Activated CD8-positive, alpha-beta memory T cell treated with anti-CD3 and anti-CD28 coated beads for 1 hour (primary cell): ENCODE results near the gene WBP1L.
"Not testable (repeated sequence)": the region's sequence is repeated elsewhere in the genome, so short reads cannot be mapped to it uniquely, and the experiment has no call there.

Experiments used
- DNase-seq, 2 donors: peaks; one replicate each; pipeline ENCODE4 v3.0.0-alpha.2; 2020; ENCODE audit warnings: low read depth in 1 of 2; ENCODE audit errors: extremely low read depth in 1 of 2

WBP1L gene

GRCh38 chr10:102802920-102803534 is 59.3 kb downstream of the WBP1L start:
- DNase-seq, result no peak

DNA sequence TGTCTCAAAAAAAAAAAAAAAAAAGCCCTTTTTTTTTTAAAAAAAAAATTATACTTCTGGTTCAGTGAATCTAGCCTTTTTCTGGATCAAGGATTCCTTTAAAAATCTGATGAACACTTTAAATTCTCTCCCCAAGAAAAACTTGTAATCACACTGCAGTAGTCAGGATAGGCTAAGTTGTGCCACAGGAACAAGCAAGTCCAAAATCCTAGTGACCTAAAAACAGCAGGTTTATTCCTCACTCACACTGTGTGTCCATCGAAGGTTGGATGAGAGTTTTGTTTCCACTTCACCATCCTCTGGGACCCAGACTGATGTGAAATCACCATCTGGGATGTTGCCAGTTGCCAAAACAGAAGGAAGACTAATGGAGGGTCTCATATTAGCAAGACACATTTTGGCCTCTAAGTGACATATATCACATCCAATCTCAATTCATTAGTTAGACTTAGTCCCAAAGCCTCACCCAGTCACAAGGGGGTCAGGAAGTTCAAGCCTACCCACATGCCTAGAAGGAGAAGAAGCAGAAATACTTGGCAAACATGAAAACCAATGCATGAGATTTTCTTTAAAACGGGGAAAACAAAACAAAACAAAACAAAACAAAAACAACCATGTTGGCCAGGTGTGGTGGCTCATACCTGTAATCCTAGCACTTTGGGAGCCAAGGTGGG is 60.8 kb downstream of the WBP1L start:
- DNase-seq, result no peak

DNA sequence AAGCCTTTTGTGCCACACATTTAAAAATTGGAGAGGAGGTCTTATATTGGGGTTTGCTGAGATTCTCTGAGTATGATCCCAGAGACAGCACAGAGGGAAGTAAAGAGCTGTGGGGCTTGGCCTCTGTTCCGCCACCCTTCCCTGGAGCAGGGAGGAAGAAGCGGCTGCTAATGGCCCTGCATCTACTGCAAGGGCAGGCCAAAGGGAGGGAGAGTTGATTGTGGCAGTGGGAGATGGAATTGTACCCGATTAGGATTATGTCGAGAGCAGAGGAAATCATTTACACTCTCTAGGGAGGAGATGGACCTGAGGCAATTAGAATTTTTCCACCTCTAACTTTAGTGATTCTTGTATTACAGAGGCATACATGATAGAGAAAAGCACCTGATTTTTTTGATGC is 64.6 kb downstream of the WBP1L start:
- DNase-seq, result no peak

DNA sequence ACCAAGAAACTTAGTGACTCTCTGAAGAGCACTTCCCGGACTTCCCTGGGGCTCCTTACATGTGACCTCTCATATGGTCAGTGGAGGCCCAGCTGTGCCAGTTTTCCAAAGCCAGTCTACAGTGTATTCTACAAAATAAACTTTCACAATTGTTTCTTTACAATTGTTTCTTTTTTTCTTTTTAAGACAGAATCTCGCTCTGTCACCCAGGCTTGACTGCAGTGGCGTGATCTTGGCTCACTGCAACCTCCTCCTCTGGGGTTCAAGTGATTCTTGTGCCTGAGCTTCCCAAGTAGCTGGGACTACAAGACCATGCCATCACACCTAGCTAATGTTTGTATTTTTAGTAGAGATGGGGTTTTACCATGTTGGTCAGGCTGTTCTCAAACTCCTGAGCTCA is 67.6 kb downstream of the WBP1L start:
- no peak for DNase-seq

DNA sequence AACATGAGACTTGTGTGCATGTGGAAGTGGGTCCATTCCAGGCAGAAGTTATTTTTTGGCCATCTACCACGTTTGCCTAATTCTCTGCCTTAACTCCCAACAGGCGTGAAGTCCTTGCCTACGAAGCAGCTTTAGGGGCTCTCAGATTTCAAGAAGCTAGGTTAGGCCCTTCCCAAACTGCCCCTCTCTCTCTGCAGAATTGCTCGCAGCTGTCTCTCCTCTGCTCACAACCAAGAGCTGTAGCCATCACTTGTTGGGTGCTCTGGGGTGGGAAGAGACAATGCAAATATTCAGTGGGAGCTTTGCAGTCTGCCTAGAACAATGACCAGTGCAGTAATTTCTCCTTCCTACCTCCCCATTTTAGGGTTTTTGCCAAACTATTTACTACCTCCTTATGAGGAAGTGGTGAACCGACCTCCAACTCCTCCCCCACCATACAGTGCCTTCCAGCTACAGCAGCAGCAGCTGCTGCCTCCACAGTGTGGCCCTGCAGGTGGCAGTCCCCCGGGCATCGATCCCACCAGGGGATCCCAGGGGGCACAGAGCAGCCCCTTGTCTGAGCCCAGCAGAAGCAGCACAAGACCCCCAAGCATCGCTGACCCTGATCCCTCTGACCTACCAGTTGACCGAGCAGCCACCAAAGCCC is 68.6 kb downstream of the WBP1L start:
- DNase-seq, result no peak

GRCh38 chr10:102813017-102813541 is 69.3 kb downstream of the WBP1L start:
- DNase-seq, result no peak

GRCh38 chr10:102813734-102814452 is 70.1 kb downstream of the WBP1L start:
- no peak for DNase-seq

DNA sequence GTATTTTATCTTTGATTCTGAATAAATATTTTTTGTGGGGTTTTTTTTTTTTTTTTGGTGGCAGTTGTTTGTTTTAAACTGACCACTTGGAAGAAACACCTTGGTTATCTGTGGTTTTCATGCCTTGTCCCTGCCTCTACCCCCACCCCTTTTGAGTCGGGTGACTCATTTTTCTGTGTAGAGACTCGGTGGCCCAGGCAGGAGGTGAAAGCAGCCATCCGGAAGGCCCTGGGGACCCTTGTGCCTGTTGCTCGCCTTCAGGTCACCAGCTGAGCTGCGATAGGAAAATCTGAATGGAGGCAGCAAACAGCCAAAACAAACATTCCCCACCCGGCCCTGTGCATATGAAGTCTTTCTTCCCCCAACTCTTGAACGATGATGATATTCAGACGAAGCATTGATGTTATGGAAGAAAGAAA is 70.7 kb downstream of the WBP1L start:
- DNase-seq, result no peak

DNA sequence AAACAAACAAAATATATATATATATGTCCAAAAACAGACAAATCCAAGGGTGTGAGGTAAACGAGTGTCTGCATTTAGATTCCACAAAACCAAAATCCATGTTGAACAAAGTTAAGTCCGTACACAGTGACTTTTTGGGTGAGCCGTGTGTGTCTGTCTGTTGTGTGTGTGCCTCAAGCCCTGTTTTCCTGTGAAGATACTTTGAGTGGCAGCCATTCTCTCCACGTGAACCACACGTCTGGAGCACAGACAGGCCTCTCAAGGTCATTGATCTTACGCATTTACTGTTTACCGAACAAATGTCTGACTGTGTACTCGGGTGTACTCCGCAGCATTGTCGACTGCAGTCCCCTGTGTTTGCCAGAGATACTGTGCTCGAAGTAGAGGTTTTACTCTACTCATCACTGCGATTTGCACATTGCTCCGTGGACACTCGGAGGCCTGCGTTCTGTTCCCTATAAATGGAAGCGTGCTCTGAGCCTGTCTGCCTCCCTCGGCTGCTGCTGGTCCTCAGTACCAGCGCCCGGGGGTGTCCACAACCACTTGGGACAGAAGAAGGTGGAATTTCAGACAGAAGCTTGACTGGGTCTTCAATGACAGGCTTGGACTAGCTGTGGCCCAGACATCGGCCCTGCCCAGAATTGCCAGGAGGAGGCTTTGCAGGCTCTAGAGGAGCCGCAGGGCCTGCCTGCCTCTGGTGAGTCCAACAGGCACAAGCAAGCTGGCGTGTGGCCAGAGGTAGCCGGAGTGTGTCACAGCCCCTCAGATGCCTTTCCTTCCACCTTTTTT is 71.3 kb downstream of the WBP1L start:
- DNase-seq, result no peak

DNA sequence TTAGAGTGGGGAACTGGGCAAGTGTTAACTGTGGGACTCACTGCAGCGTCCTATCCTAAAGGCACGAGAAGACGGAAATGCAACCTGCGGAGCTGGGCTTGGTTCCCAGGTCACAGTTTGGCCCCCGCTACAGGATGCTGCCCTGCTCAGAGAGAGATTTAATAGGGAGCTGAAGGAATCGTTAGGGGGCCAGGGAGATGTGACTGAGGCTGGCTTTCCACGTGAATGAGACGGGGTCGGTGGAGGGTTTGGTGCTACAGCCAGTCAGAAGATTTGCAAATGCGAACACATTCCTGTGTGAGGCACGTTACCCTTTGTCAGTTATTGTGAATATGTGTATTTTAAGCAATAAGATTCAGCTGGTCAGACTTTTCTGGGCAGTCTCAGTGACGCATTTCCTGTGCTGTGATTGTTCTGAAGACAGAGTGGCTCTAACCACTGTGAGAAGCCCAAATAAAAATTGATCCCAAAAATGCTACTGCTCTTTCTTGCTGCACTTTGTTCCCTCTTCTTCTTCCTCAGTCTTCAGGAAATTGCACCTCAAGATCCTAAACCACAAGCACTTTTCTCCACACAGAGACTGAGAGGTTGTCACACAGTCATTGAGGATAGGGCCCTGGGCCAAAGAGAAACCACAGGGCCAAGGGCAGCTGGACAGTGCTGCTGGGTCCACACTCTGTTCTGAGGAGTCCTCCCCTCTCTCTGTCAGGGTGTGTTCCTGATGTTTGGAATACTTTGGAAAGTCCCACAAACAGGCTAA is 72.2 kb downstream of the WBP1L start:
- no peak for DNase-seq

DNA sequence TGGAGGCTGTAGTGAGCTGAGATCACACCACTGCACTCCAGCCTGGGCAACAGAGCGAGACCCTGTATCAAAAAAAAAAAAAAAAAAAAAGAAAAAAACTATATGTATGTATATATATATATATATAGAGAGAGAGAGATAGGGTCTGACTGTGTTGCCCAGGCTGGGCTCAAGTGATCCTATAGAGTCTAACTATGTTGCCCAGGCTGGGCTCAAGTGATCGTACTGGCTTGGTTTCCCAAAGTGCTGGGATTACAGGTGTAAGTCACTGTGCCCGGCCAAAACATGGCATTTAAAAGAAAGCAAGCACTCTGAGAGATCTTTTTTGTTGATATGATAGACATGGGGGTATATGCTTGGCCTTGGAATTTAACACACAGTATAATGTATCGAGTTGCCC is 73.4 kb downstream of the WBP1L start:
- no peak for DNase-seq

GRCh38 chr10:102819054-102819453 is 75.3 kb downstream of the WBP1L start:
- DNase-seq, result no peak

DNA sequence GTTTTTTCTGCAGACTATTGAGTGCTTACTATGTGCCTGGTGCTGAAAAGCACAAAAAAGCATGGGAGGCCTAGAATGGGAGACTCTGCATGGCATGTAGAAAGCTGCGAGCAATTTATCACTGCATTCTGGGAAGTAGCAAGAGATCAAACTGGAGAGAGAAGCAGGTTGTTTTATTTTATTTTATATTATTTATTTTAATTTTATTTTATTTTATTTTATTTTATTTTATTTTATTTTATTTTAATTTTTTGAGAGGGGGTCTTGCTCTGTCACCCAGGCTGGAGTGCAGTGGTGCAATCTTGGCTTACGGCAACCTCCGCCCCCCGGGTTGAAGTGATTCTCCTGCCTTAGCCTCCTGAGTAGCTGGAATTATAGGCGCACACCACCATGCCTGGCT is 76.3 kb downstream of the WBP1L start:
- DNase-seq, result not testable (repeated sequence)

DNA sequence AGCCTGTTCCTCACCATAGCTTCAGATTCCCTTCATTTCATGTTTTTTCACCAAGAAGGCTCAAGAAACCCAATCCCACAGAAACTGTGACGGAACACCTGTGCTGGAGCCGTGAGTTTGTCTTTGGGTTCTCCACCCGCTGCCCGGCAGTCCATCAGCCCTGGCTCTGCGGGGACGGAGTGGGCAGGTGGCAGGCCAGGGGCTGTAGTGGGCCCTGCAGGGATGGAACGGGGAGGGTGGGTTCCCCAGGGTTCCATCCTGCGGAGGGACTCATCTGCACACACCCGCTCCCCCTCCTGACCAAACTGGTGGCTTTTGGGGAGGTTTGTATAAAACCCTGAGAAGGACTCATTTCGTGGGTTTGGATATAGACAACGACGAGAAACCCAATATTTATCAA is 78.5 kb downstream of the WBP1L start:
- DNase-seq, result no peak

DNA sequence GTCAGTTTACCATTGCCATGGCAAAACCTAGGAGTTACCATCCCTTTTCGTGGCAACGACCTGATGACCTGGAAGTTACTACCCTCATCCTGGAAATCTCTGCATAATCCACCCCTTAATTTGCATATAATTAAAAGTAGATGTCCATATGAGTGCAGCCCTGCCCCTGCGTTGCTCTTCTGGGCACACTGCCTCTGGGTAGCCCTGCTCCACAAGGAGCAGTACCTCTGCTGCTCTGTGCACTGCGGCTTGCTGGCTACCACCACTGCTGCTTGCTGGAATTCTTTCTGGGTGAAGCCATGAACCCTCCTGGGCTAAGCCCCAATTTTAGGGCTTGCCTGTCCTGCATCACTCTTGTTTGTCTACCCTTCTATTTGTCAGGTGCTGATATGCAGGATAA is 80.9 kb downstream of the WBP1L start:
- no peak for DNase-seq

- DNase-seq, result no peak
Observed at GRCh38 chr10:102826148-102826796, 82.5 kb downstream of the WBP1L start.

DNA sequence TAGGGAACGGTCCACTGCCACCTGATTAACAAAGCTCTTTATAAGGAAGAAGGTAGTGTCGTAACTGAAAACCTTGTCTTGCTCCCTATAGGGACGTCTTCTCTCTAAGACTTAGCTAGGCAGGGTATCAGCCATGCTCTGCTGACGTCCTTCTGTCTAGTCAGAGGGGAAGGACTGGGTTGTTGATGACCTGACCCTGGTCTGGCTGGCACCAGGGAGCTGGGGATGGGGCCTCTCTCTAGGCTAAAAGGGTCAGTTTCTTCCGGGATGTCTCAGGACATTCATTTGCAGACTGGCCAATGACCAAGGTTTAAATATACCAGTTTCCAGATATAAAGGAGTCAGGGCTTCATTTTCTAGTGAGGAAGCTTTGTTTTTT is 83.8 kb downstream of the WBP1L start:
- no peak for DNase-seq

GRCh38 chr10:102831322-102832071 is 87.7 kb downstream of the WBP1L start:
- no peak for DNase-seq

DNA sequence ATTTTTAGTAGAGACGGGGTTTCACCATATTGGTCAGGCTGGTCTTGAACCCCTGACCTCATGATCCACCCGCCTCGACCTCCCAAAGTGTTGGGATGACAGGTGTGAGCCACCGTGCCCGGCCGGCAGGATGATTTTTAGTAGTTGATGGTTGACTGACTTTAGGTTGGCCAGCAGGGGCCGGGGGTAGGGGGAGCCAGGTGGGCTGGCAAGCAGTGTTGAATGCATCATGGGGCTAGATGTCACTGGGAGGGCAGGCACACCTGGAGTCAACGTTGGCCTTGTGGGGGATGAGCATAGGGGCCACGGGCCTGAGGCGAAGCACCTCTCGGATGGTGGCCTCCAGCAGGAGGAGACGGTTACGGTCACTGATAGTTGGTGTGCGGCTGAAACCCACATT is 88.5 kb downstream of the WBP1L start:
- DNase-seq, result no peak
